ENCODE results near the gene SPDYC.

SPDYC gene

DNA sequence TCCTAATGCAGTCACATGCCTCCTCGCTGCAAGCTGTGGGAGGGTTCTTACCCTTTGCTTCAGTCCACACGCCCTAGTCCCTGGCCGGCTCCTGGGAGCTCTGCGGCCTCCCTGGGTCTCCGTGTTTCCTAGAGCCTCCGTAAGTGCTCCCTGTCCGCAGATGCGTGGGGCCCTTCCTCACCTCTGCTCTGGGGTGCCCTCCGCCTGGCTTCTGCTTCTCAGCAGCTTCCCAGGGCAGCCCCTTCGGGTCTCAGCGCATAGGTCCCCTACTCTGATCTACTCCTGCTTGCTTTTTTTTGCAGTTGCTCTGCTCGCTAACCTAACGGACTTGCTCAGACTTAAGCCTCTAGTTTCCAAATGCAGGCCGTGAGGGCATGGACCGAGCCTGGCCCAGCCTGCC, 34.1 kb downstream of the SPDYC start:
- H3K4me3 ChIP-seq (ENCODE audit: low read length) = no peak overlapping the region
- TF ChIP-seq, protein P1, sequence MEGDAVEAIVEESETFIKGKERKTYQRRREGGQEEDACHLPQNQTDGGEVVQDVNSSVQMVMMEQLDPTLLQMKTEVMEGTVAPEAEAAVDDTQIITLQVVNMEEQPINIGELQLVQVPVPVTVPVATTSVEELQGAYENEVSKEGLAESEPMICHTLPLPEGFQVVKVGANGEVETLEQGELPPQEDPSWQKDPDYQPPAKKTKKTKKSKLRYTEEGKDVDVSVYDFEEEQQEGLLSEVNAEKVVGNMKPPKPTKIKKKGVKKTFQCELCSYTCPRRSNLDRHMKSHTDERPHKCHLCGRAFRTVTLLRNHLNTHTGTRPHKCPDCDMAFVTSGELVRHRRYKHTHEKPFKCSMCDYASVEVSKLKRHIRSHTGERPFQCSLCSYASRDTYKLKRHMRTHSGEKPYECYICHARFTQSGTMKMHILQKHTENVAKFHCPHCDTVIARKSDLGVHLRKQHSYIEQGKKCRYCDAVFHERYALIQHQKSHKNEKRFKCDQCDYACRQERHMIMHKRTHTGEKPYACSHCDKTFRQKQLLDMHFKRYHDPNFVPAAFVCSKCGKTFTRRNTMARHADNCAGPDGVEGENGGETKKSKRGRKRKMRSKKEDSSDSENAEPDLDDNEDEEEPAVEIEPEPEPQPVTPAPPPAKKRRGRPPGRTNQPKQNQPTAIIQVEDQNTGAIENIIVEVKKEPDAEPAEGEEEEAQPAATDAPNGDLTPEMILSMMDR (conservative IDR thresholded peaks at IDR 0.05; ENCODE audit: low read depth, low read length) = no peak
- no peak for DNase-seq (ENCODE audit: low read depth)

DNA sequence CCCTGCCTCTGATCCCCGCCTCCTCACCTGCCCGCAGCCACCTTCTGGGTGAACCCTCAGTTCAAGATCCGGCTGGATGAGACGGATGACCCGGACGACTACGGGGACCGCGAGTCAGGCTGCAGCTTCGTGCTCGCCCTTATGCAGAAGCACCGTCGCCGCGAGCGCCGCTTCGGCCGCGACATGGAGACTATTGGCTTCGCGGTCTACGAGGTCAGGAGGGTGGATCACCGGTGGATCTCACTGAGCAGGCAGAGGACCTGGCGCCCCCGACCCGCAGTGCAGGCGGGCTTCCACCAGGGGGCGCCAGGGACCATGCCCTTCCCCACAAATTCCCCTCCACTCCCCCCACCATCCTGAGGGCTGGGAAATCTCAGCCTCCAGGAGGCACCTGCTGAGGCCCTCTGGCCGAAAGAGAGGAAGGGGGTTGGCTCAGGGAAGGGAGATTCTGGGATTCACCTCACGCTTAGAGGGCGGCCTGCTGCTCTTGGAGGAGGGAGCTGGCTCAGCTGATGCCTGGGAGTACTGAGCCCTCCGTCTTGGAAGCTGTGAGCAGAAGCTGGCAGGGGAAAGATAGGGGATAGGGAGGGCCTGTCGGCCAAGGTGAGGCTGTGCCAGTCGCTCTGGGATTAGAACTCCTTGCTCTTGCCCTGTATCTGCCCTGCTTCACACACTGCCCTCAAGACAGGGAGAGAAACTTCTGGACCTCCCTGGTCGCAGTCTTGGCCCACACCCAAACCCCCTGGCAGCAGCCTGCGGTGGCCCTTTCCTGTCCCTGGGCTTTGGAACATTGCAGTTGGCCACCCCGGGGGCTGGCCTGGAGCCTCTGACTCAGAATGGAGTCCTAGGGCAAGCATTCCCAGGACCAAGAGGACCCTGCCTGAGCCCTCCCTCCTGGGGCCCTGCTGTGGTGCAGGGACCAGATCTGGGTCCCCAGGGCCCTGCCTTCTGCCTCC, 34.9 kb downstream of the SPDYC start:
- DNase-seq (ENCODE audit: low read depth) = no peak
- no peak overlapping the region for H3K4me3 ChIP-seq (ENCODE audit: low read length)
- TF ChIP-seq, protein P1 (conservative IDR thresholded peaks at IDR 0.05; ENCODE audit: low read depth, low read length) = peak; percentile 92

DNA sequence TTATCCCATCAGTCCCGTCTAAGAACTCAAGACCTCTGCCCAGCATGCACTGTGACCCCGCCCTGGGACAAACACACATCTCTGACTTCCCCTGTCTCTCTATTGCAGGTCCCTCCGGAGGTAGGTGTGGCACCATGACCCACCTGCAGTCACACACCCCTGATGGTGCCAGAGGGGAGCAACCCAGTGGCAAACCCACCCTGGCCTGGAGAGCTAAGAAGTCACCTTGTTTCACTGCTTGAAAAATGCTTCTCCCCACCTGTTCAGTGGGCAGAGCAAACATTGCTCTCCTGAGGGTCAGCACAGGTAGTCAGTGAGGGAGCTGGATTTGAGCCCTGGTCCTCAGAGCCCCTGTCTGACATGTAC, 35.6 kb downstream of the SPDYC start:
- no peak for DNase-seq (ENCODE audit: low read depth)
- TF ChIP-seq, protein P1 (conservative IDR thresholded peaks at IDR 0.05; ENCODE audit: low read depth, low read length) = no peak
- no peak overlapping the region for H3K4me3 ChIP-seq (ENCODE audit: low read length)

DNA sequence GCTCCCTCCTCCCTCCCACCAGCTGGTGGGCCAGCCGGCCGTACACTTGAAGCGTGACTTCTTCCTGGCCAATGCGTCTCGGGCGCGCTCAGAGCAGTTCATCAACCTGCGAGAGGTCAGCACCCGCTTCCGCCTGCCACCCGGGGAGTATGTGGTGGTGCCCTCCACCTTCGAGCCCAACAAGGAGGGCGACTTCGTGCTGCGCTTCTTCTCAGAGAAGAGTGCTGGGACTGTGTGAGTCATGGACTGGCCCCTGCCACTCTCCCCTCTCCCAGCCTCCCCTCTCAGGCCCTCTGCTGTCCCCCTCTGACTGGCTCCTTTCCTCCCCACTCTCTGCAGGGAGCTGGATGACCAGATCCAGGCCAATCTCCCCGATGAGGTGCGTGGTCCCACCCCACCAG, 36.4 kb downstream of the SPDYC start:
- H3K4me3 ChIP-seq (ENCODE audit: low read length) = no peak overlapping the region
- DNase-seq (ENCODE audit: low read depth) = no peak
- TF ChIP-seq, protein P1 (conservative IDR thresholded peaks at IDR 0.05; ENCODE audit: low read depth, low read length) = no peak

DNA sequence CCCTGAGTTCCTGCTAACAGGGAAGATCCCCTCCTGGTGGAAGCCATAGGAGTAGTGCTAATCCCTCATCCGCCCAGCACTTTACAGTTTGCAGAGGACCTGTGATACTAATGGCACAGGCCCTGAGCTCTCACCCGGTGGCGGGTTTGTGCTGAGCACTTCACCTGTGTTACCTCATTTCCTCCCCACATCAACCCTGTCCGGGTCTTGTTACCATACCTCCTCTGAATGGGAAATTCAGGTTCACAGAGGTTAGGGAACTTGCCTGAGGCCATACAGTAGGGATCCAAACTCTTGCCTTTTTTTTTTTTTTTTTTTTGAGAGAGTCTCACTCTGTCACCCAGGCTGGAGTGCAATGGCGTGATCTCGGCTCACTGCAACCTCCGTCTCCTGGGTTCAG, 36.9 kb downstream of the SPDYC start:
- DNase-seq (ENCODE audit: low read depth) = no peak
- no peak overlapping the region for H3K4me3 ChIP-seq (ENCODE audit: low read length)
- TF ChIP-seq, protein P1 (conservative IDR thresholded peaks at IDR 0.05; ENCODE audit: low read depth, low read length) = no peak

DNA sequence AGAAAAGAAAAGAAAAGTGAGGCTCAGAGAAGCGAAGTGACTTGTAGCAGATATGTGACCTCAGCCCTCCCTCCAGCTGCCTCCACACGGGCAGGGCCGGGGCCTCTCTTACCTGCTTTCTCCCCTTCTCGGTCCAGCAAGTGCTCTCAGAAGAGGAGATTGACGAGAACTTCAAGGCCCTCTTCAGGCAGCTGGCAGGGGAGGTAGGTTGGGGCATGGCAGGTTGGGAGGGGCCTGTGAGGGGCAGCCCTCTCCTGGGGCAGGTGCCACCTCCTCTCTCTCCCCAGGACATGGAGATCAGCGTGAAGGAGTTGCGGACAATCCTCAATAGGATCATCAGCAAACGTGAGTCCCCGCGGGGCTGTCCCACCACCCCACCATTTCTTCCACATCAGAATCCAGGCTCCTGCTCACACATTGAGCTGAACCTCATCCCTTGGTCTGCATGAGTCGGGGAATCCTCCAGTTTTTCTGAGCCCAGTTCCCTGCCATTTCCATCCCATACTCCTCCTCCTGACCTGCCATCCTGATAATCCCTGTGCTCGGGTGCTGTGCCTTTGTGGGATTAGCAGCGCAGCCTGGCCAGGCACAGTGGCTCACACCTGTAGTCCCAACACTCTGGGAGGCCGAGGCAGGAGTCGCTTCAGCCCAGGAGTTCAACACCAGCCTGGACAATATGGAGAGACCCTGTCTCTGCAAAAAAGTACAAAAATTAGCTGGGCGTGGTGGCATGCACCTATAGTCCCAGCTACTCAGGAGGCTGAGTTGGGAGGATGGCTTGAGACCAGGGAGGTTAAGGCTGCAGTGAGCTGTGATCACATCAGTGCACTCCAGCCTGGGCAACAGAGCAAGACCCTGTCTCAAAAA, 38.1 kb downstream of the SPDYC start:
- H3K4me3 ChIP-seq (ENCODE audit: low read length) = no peak overlapping the region
- no peak for DNase-seq (ENCODE audit: low read depth)
- TF ChIP-seq, protein P1 (conservative IDR thresholded peaks at IDR 0.05; ENCODE audit: low read depth, low read length) = no peak

All from retinal pigment epithelial cell (primary cell).